HG02798 (cell line): ENCODE data around the gene ZBED1.
"Not testable (repeated sequence)": the region's sequence is repeated elsewhere in the genome, so short reads cannot be mapped to it uniquely, and the experiment has no call there.

Source experiments
- ATAC-seq: cut with Tn5 transposase; IDR thresholded peaks from one replicate; pipeline ENCODE4 v1.9.1; 2021; ENCODE audit warnings: mild to moderate bottlenecking; ENCODE audit not compliant: unreplicated experiment, poor library complexity

ZBED1 gene

GRCh38 chrX:2500803-2501558 is at the start of gene ZBED1, which contains the start of gene DHRSX:
ZBED1 (minus strand) TSS chrX:2500976; CDS start chrX:2490719, 10,257 bp downstream.
DHRSX (minus strand) TSS chrX:2500976; CDS start chrX:2500925, 51 bp downstream.
- ATAC-seq = peak; percentile 81

- ATAC-seq = no peak
These were observed 49.1 kb upstream of the ZBED1 start for GRCh38 chrX:2549876-2550275.

- ATAC-seq = no peak
These were observed 48.1 kb upstream of the ZBED1 start for GRCh38 chrX:2548711-2549423.

GRCh38 chrX:2547736-2548135 is 47.0 kb upstream of the ZBED1 start:
- ATAC-seq = no peak

GRCh38 chrX:2546496-2546895 is 45.7 kb upstream of the ZBED1 start:
- no peak for ATAC-seq

GRCh38 chrX:2545144-2545543 is 44.4 kb upstream of the ZBED1 start:
- no peak for ATAC-seq

GRCh38 chrX:2542826-2543521 is 42.2 kb upstream of the ZBED1 start:
- no peak for ATAC-seq

GRCh38 chrX:2541603-2542002 is 40.8 kb upstream of the ZBED1 start:
- ATAC-seq = no peak

GRCh38 chrX:2540426-2540947 is 39.7 kb upstream of the ZBED1 start:
- ATAC-seq = no peak

- ATAC-seq = no peak
These were observed 38.8 kb upstream of the ZBED1 start for GRCh38 chrX:2539586-2539985.

GRCh38 chrX:2538031-2538757 is 37.4 kb upstream of the ZBED1 start:
- ATAC-seq = no peak

- ATAC-seq = no peak
These were observed 36.2 kb upstream of the ZBED1 start for GRCh38 chrX:2536974-2537373.

GRCh38 chrX:2536141-2536540 is 35.4 kb upstream of the ZBED1 start:
- no peak for ATAC-seq

GRCh38 chrX:2534261-2535021 is 33.7 kb upstream of the ZBED1 start:
- ATAC-seq = not testable (repeated sequence)

- no peak for ATAC-seq
These were observed 32.6 kb upstream of the ZBED1 start for GRCh38 chrX:2533424-2533823.

- ATAC-seq = no peak
These were observed 25.6 kb upstream of the ZBED1 start for GRCh38 chrX:2526390-2526789.

- ATAC-seq = no peak
These were observed 23.1 kb upstream of the ZBED1 start for GRCh38 chrX:2523911-2524310.

- peak; percentile 53 for ATAC-seq
These were observed 21.2 kb upstream of the ZBED1 start for GRCh38 chrX:2521927-2522386.
